SK-N-SH (cell line): ENCODE measurements around the gene DCHS2. TPM values are rescaled to one million over a fixed set of nuclear protein-coding genes. Genes with fewer than 3 reads are reported as not detected.

Experiments
- CTCF ChIA-PET: fragments of 300-600, 350-600 bp; formaldehyde crosslinking; extraction: SDS; loops from one replicate; lab custom pipeline; 2021; lab: Yijun Ruan, JAX
- POLR2A ChIA-PET: fragments of 350-600 bp; sonication (Branson Sonifier 250); formaldehyde crosslinking; extraction: SDS; loops from one replicate; lab custom pipeline; 2020; ENCODE audit warnings: antibody characterized with exemption, inconsistent platforms; lab: Yijun Ruan, JAX
- DNase-seq: peaks from one replicate; pipeline ENCODE4 v3.0.0; 2012
- H2AFZ ChIP-seq: fragments of 200-600 bp; sonication (generic); 2 replicates; pipeline ENCODE4 v1.8.1; 2016; ENCODE audit warnings: antibody characterized with exemption, mild to moderate bottlenecking, low read depth
- H3F3A ChIP-seq: fragments of 200-600 bp; sonication (generic); replicated peaks from 2 replicates; pipeline ENCODE3; 2016; ENCODE audit warnings: antibody characterized with exemption, mild to moderate bottlenecking; ENCODE audit not compliant: insufficient read depth
- H3K27ac ChIP-seq, 2 experiments: fragments of 200-500 bp in 1 of 2; fragments of 200-600 bp in 1 of 2; sonication (Bioruptor generic) in 1 of 2; sonication (generic), shearing (Covaris generic) in 1 of 2; 2 replicates each; pipeline versions ENCODE4 v1.5.1 to v1.6.1; 2014 to 2016; ENCODE audit warnings: low read depth in 2 of 2, inconsistent platforms in 1 of 2, low read length in 1 of 2, mild to moderate bottlenecking in 1 of 2, mixed read lengths in 1 of 2
- H3K27me3 ChIP-seq: fragments of 200-600 bp; sonication (generic), shearing (Covaris generic); 2 replicates; pipeline ENCODE4 v1.6.1; 2016; ENCODE audit warnings: mixed run types; ENCODE audit not compliant: insufficient read depth
- H3K36me3 ChIP-seq, 2 experiments: fragments of 200-500 bp in 1 of 2; fragments of 200-600 bp in 1 of 2; sonication (Bioruptor generic) in 1 of 2; sonication (generic) in 1 of 2; replicated peaks in 1 of 2; 2 replicates each; pipeline versions ENCODE3 to v1.5.1; 2014 to 2016; ENCODE audit warnings: low read length in 1 of 2, mild to moderate bottlenecking in 1 of 2; ENCODE audit not compliant: insufficient read depth in 2 of 2, control insufficient read depth in 1 of 2
- H3K4me1 ChIP-seq, 2 experiments: fragments of 200-500 bp in 1 of 2; fragments of 200-600 bp in 1 of 2; sonication (Bioruptor generic) in 1 of 2; sonication (generic), shearing (Covaris generic) in 1 of 2; 2 replicates each; pipeline versions ENCODE4 v1.5.1 to v1.6.1; 2014 to 2016; ENCODE audit warnings: low read depth in 1 of 2, low read length in 1 of 2, mixed run types in 1 of 2; ENCODE audit not compliant: insufficient read depth in 2 of 2, control insufficient read depth in 1 of 2
- H3K4me2 ChIP-seq: fragments of 200-600 bp; sonication (generic), shearing (Covaris generic); 2 replicates; pipeline ENCODE4 v1.6.1; 2017; ENCODE audit warnings: mixed run types
- H3K4me3 ChIP-seq, 2 experiments: fragments of 200-500 bp in 1 of 2; fragments of 200-600 bp in 1 of 2; sonication (Bioruptor generic) in 1 of 2; sonication (generic), shearing (Covaris generic) in 1 of 2; 2 replicates each; pipeline versions ENCODE4 v1.5.1 to v1.8.1; 2014 to 2016; ENCODE audit warnings: low read depth in 2 of 2, inconsistent platforms in 1 of 2, low read length in 1 of 2, mild to moderate bottlenecking in 1 of 2, mixed read lengths in 1 of 2, moderate library complexity in 1 of 2
- H3K79me2 ChIP-seq: fragments of 200-600 bp; sonication (generic); 2 replicates; pipeline ENCODE4 v1.8.1; 2017; ENCODE audit warnings: mild to moderate bottlenecking; ENCODE audit not compliant: insufficient read depth
- H3K9ac ChIP-seq: fragments of 200-600 bp; sonication (generic); 2 replicates; pipeline ENCODE4 v1.6.1; 2017; ENCODE audit warnings: mixed run types
- H3K9me2 ChIP-seq: fragments of 200-600 bp; sonication (generic); 2 replicates; pipeline ENCODE4 v1.6.1; 2017; ENCODE audit warnings: mixed run types
- H3K9me3 ChIP-seq: fragments of 200-600 bp; sonication (generic); 2 replicates; pipeline ENCODE4 v1.6.1; 2017; ENCODE audit warnings: mixed run types, mild to moderate bottlenecking, moderate library complexity
- H4K20me1 ChIP-seq: fragments of 200-600 bp; sonication (generic); 2 replicates; pipeline ENCODE4 v1.6.1; 2017; ENCODE audit warnings: mild to moderate bottlenecking, mixed run types; ENCODE audit not compliant: insufficient read depth
- CHD2 ChIP-seq: fragments of 150-350 bp; IDR thresholded peaks from 2 replicates; pipeline ENCODE4 v1.6.1; 2018; ENCODE audit warnings: low read length; ENCODE audit not compliant: partially characterized antibody
- ELF1 ChIP-seq: IDR thresholded peaks from 2 replicates; pipeline ENCODE4 v1.4.0; 2012
- EP300 ChIP-seq, 2 experiments: IDR thresholded peaks; 2 replicates each; pipeline versions ENCODE4 v1.4.0 to v1.6.1; 2012; ENCODE audit warnings: borderline replicate concordance in 1 of 2, low read depth in 1 of 2, low read length in 1 of 2
- EZH2phosphoT487 ChIP-seq: fragments of 200-600 bp; sonication (generic); IDR thresholded peaks from 2 replicates; pipeline ENCODE4 v1.6.1; 2017; ENCODE audit warnings: low read depth, mixed run types, mild to moderate bottlenecking, antibody characterized with exemption, moderate library complexity, borderline replicate concordance
- FOSL2 ChIP-seq: IDR thresholded peaks from 2 replicates; pipeline ENCODE4 v1.4.0; 2012; ENCODE audit warnings: low read depth, mild to moderate bottlenecking, moderate library complexity, borderline replicate concordance
- FOXM1 ChIP-seq: IDR thresholded peaks from 2 replicates; pipeline ENCODE4 v1.4.0; 2012; ENCODE audit warnings: low read depth, mild to moderate bottlenecking
- GABPA ChIP-seq: IDR thresholded peaks from 2 replicates; pipeline ENCODE4 v1.4.0; 2012; ENCODE audit warnings: low read depth, mild to moderate bottlenecking
- IRF3 ChIP-seq: fragments of 150-350 bp; IDR thresholded peaks from 2 replicates; pipeline ENCODE4 v1.6.1; 2016; ENCODE audit warnings: mild to moderate bottlenecking, low read depth, low read length
- JUND ChIP-seq: IDR thresholded peaks from 2 replicates; pipeline ENCODE4 v1.4.0; 2012
- MAX ChIP-seq: IDR thresholded peaks from 2 replicates; pipeline ENCODE4 v1.4.0; 2012; ENCODE audit warnings: low read depth
- MEF2A ChIP-seq: IDR thresholded peaks from 2 replicates; pipeline ENCODE4 v1.4.0; 2012; ENCODE audit warnings: low read depth, borderline replicate concordance
- PBX3 ChIP-seq: IDR thresholded peaks from 2 replicates; pipeline ENCODE4; 2012
- POLR2AphosphoS5 ChIP-seq: IDR thresholded peaks from 2 replicates; pipeline ENCODE4 v1.6.1; 2012; ENCODE audit warnings: low read depth, low read length
- SMC3 ChIP-seq: IDR thresholded peaks from 2 replicates; pipeline ENCODE4 v1.6.1; 2012; ENCODE audit warnings: low read depth, low read length, improper control_type of control experiment
- TCF12 ChIP-seq: IDR thresholded peaks from 2 replicates; pipeline ENCODE4 v1.4.0; 2012
- TEAD4 ChIP-seq: IDR thresholded peaks from 2 replicates; pipeline ENCODE4 v1.4.0; 2012; ENCODE audit warnings: mild to moderate bottlenecking, borderline replicate concordance; ENCODE audit not compliant: insufficient read depth
- USF1 ChIP-seq: IDR thresholded peaks from 2 replicates; pipeline ENCODE4 v1.4.0; 2012; ENCODE audit warnings: low read depth, borderline replicate concordance
- USF2 ChIP-seq: fragments of 150-350 bp; IDR thresholded peaks from 2 replicates; pipeline ENCODE4 v1.6.1; 2017; ENCODE audit warnings: antibody characterized with exemption, low read length, low read depth, borderline replicate concordance
- YY1 ChIP-seq: IDR thresholded peaks from 2 replicates; pipeline ENCODE4 v1.4.0; 2012; ENCODE audit warnings: low read depth, mild to moderate bottlenecking
- WGBS: methylation state at CpG from one replicate; pipeline ENCODE4 v1.1.6; 2017; ENCODE audit warnings: low lambda C conversion rate; 5-methylcytosine and 5-hydroxymethylcytosine counted together
- polyA plus RNA-seq, 3 experiments: library from polyadenylated mRNA; depleted of rRNA; stranded (reverse); fragments of >200 nt; gene quantifications; 2 replicates each; pipeline ENCODE4 v1.2.3, GENCODE V29; 2012

Gene DCHS2
- polyA plus RNA-seq, 1 of the 3 experiments (the other 2 are of a cell fraction), result not detected

- no peak for DNase-seq
Observed at GRCh38 chr4:154361450-154361849, 130.1 kb downstream of the DCHS2 start.

More at GRCh38 chr4:154361450-154361849, 130.1 kb downstream of the DCHS2 start:
- Histone ChIP-seq H3K4me1 (no peaks in the 10 kb centered on the region), H3K9me3 (no peaks in the 10 kb centered on the region), H3K9me2 (no peaks in the 10 kb centered on the region), H3K79me2 (no peaks in the 10 kb centered on the region), H3F3A (no peaks in the 10 kb centered on the region), H3K4me2 (no peak overlapping the region), H4K20me1 (no peaks in the 10 kb centered on the region), H2AFZ (no peak overlapping the region), H3K27ac (no peak overlapping the region), H3K27me3 (no peaks in the 10 kb centered on the region; the same call in 1 of the 2 replicates), H3K4me3 (no peak overlapping the region), H3K9ac (no peak overlapping the region), H3K36me3 (no peaks in the 10 kb centered on the region)
- TF ChIP-seq MEF2A (no peak), POLR2AphosphoS5 (no peak), USF2 (no peak), TEAD4 (no peak), EP300 (IDR thresholded peaks at IDR 0.05; ENCODE audit: borderline replicate concordance in 1 of 2, low read depth in 1 of 2, low read length in 1 of 2) (no peak), TCF12 (no peak), FOXM1 (no peak), IRF3 (no peak), EZH2phosphoT487 (no peak), FOSL2 (no peak), USF1 (no peak), JUND (no peak), CHD2 (no peak), MAX (no peak), SMC3 (no peak), PBX3 (no peak), YY1 (no peak), GABPA (no peak), ELF1 (no peak)
- CTCF ChIA-PET, result interaction anchor here (1.3 kb wide), 1 partner anchor 16 kb away, joined by 3 read pairs; no protein-coding TSS in a partner anchor
- WGBS, result 0% methylated on average over 4 of the region's 4 CpGs
- POLR2A ChIA-PET, result no interaction called here
